Cardiac muscle cell (in vitro differentiated cells and primary cell): ENCODE data around the gene INSIG2. TPM values are rescaled to one million over a fixed set of nuclear protein-coding genes. Genes with fewer than 3 reads are reported as not detected.

Source experiments
- DNase-seq, 2 donors: peaks; one replicate each; pipeline versions ENCODE4 v3.0.0 to v3.0.0-alpha.2; 2010 to 2017; ENCODE audit warnings: low read depth in 1 of 2, low spot score in 1 of 2
- H3K27ac ChIP-seq: fragments of 200-600 bp; sonication (generic); 2 replicates; pipeline ENCODE4 v1.5.1; 2016
- H3K27me3 ChIP-seq: fragments of 200-600 bp; sonication (generic); 2 replicates; pipeline ENCODE4 v1.6.0; 2016; ENCODE audit warnings: control low read depth
- H3K36me3 ChIP-seq: fragments of 200-600 bp; sonication (generic); 2 replicates; pipeline ENCODE4 v1.5.1; 2016; ENCODE audit warnings: control low read depth
- H3K4me1 ChIP-seq: fragments of 200-600 bp; sonication (generic); 2 replicates; pipeline ENCODE4 v1.8.1; 2017; ENCODE audit warnings: low read depth, mild to moderate bottlenecking, mixed run types
- H3K4me3 ChIP-seq: fragments of 200-600 bp; sonication (generic); 2 replicates; pipeline ENCODE4 v1.5.1; 2016; ENCODE audit warnings: mild to moderate bottlenecking
- H3K9me3 ChIP-seq: fragments of 200-600 bp; sonication (generic); 2 replicates; pipeline ENCODE4 v1.5.1; 2017; ENCODE audit warnings: low read depth, mild to moderate bottlenecking, control low read depth
- polyA plus RNA-seq: library from polyadenylated mRNA; unstranded; fragments of >200 nt; fragmentation: Nextera tagmentation; extraction: Ambion mirVana; gene quantifications from 2 replicates; pipeline ENCODE4 v1.2.1, GENCODE V29; 2016
- total RNA-seq: library from RNA; depleted of rRNA; stranded (reverse); fragments of >200 nt; gene quantifications from 2 replicates; pipeline ENCODE4 v1.2.3, GENCODE V29; 2016
- TF ChIP-seq, protein P1 (sequence below): IDR thresholded peaks from 2 replicates; pipeline ENCODE4 v1.5.1; 2012; ENCODE audit warnings: low read depth, mild to moderate bottlenecking, low read length

INSIG2 gene
- total and polyA plus RNA-seq, 2 experiments from 2014 or later, result 12.4 to 62.2 TPM

DNA sequence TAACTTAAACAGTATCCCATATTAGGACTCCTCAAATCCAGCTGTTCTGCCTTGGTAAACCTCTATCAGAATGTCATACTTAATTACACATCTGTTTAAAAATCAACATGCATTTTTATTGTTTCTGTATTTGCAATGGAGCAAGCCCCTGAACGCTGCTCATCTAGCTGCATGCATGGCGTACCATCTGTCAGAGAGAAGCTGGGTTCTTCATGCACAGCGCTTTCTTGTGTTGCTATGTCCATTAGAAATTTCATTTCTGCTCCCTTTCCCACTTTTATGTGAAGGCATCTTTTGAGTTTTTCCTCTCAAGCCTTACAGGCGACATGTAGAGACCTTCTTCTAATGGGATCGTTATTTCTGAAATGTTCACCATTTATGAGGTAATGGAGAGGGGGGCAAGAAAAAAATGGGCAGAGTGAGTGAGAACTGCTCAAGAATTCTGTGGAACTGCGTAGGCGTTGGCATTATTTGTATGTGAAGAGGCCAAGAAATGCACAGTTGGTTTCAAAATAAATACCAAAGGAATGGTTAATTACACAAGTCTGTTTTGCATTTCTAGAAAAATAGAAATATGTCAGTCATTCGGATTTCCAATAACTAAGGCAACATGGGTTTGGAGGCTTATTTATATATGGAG lies 31.6 kb downstream of the INSIG2 start:
- Histone ChIP-seq H3K36me3 (no peaks in the 10 kb centered on the region), H3K27me3 (no peaks in the 10 kb centered on the region), H3K9me3 (no peaks in the 10 kb centered on the region), H3K27ac (no peak overlapping the region), H3K4me3 (no peak overlapping the region), H3K4me1 (no peaks in the 10 kb centered on the region)
- no peak for DNase-seq
- TF ChIP-seq, protein P1, sequence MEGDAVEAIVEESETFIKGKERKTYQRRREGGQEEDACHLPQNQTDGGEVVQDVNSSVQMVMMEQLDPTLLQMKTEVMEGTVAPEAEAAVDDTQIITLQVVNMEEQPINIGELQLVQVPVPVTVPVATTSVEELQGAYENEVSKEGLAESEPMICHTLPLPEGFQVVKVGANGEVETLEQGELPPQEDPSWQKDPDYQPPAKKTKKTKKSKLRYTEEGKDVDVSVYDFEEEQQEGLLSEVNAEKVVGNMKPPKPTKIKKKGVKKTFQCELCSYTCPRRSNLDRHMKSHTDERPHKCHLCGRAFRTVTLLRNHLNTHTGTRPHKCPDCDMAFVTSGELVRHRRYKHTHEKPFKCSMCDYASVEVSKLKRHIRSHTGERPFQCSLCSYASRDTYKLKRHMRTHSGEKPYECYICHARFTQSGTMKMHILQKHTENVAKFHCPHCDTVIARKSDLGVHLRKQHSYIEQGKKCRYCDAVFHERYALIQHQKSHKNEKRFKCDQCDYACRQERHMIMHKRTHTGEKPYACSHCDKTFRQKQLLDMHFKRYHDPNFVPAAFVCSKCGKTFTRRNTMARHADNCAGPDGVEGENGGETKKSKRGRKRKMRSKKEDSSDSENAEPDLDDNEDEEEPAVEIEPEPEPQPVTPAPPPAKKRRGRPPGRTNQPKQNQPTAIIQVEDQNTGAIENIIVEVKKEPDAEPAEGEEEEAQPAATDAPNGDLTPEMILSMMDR, result no peak

DNA sequence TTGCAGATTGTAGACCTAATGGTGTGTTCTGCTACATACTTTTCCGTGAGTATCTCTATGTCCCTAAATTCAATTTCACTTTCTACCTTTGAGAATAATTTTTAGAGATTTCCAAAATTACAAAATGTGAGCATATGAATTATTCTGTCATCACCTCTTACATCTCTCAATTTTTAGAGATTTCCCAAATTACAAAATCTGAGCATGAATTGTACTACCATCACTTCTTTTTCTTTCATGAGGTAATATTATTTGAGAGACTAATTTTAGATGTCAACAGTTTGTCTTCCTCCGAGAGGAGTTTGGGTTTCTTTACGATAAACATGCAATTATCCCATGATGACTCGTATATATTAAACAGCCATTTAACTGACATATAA lies 32.1 kb downstream of the INSIG2 start:
- H3K27ac ChIP-seq, result no peak overlapping the region
- TF ChIP-seq, protein P1, result no peak
- no peaks in the 10 kb centered on the region for H3K27me3 ChIP-seq
- no peak for DNase-seq
- no peaks in the 10 kb centered on the region for H3K4me1 ChIP-seq
- no peaks in the 10 kb centered on the region for H3K9me3 ChIP-seq
- no peaks in the 10 kb centered on the region for H3K36me3 ChIP-seq
- no peak overlapping the region for H3K4me3 ChIP-seq

DNA sequence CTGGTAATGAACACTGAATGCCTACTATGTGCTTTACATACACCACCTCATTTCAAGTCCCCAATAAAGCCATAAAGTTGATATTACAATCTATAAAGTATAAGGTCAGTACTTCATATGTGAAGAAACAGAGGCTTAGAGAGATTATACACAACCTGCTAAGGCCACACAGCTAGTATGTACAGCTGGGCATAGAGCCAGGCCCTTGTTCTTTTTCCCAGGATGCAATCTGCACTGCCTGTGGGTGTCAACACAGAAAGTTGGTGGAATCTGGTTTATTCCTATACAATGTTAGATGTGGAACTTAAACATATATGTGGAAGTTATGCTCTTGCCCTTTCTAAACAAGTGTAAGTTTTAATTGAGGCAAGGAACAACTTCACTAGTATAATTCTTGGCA lies 32.8 kb downstream of the INSIG2 start:
- peak in 1 of 2 donors; percentile 27 for DNase-seq

DNA sequence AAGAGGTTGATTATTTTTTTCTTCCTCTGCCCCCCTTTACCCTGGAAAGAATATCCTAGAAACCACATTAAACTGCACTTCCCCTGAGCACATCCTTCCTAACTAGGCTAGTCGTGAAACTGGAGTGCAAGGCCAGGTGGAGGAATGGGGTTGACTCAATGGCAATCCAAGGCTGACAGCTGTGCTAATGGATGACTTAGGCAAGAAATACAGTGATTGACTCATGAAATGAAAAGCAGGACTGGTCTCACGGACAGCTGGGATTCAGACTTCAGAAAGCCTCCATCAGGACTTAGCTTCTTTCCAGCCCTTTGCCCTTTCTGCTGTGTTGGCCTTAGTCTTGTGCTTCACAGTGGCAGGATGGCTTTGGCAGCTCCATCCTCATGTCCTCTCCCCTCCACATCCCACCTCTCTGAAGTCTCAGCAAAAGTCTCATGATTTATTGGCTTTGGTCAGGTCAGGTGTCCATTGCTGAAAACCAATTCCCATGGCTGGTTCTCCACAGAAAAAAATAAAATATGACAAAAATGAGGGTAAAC lies 33.8 kb downstream of the INSIG2 start:
- no peak overlapping the region for H3K4me3 ChIP-seq
- H3K36me3 ChIP-seq, result no peaks in the 10 kb centered on the region
- H3K27me3 ChIP-seq, result no peaks in the 10 kb centered on the region
- H3K9me3 ChIP-seq, result no peaks in the 10 kb centered on the region
- DNase-seq, result no peak
- H3K27ac ChIP-seq, result no peak overlapping the region
- TF ChIP-seq, protein P1, result no peak
- no peaks in the 10 kb centered on the region for H3K4me1 ChIP-seq

More for the DNA sequence above, 32.8 kb downstream of the INSIG2 start:
- TF ChIP-seq, protein P1, result no peak
- Histone ChIP-seq H3K9me3 (no peaks in the 10 kb centered on the region), H3K36me3 (no peaks in the 10 kb centered on the region), H3K27me3 (no peaks in the 10 kb centered on the region), H3K27ac (no peak overlapping the region), H3K4me3 (no peak overlapping the region), H3K4me1 (no peaks in the 10 kb centered on the region)

DNA sequence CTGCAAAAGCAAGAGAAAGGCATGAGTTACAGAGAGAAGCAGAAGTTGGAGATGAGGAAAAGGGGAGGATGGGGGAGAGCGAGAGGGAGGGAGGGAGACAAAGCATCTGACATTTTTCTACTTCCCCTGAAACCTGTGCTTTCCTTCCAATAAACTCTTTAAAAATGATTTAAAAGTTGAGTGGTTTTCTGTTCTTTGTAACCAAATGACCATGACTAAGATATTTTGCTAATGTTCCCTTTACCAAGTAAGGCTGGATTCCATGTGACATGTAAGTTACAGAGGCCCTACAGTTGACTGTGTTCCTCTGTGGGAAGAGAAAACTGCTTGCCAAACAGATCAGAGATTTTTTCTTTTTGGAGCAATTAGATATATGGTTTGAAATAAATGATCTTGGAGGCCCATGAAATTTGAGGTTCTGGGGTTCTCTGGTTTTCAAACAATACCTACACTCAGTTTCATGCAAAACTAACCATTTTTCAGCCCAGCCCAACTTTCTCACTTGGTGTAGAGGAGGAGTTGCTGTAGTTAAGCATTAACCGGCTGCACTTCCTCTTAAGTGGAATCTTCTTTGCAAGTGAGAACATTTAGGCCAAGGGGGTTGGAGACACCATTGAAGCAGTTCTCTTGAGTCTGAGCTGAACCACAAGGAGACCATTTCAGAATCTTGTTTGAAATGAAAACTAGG lies 34.5 kb downstream of the INSIG2 start:
- H3K27me3 ChIP-seq, result no peaks in the 10 kb centered on the region
- no peak overlapping the region for H3K27ac ChIP-seq
- no peak overlapping the region for H3K4me3 ChIP-seq
- DNase-seq, result no peak
- no peaks in the 10 kb centered on the region for H3K9me3 ChIP-seq
- H3K36me3 ChIP-seq, result no peaks in the 10 kb centered on the region
- no peaks in the 10 kb centered on the region for H3K4me1 ChIP-seq
- TF ChIP-seq, protein P1, result no peak
